Hepatocyte (in vitro differentiated cells): Measurements from ENCODE around the gene TCF7L2.

Source experiments
- EZH2 ChIP-seq: fragments of 200-600 bp; sonication (generic); IDR thresholded peaks from 2 replicates; pipeline ENCODE4 v1.6.1; 2016; ENCODE audit warnings: antibody characterized with exemption, mild to moderate bottlenecking, borderline replicate concordance
- EZH2phosphoT487 ChIP-seq: fragments of 200-600 bp; sonication (generic); IDR thresholded peaks from one replicate; pipeline ENCODE4 v1.6.1; 2018; ENCODE audit warnings: antibody characterized with exemption, mild to moderate bottlenecking, low read depth, moderate library complexity; ENCODE audit not compliant: unreplicated experiment, severe bottlenecking
- TF ChIP-seq, protein P1 (sequence below): fragments of 200-600 bp; sonication (generic); IDR thresholded peaks from 2 replicates; pipeline ENCODE4 v1.5.1; 2016; ENCODE audit warnings: antibody characterized with exemption, mild to moderate bottlenecking; ENCODE audit not compliant: poor library complexity

DNA sequence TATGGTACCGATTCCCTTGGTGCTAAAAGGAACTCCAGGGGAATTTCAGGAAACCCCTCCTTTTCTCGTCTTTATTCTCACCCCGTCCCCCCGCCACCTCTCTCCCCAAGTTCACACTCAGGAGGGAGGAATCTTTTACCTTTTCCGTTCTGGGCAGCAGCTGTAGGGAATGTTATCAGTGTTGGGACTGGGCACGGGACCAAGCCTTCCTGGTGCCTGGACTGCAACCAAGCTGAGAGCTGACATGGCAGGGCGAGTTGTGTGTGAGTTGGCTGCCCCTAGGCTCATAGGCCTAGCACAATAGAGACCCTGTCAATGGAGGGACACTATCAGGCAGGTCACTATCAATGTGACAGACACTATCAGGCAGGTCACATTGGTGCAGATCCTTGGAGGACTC lies 121.4 kb downstream of the TCF7L2 start:
- TF ChIP-seq EZH2, result no peak
- TF ChIP-seq, protein P1, sequence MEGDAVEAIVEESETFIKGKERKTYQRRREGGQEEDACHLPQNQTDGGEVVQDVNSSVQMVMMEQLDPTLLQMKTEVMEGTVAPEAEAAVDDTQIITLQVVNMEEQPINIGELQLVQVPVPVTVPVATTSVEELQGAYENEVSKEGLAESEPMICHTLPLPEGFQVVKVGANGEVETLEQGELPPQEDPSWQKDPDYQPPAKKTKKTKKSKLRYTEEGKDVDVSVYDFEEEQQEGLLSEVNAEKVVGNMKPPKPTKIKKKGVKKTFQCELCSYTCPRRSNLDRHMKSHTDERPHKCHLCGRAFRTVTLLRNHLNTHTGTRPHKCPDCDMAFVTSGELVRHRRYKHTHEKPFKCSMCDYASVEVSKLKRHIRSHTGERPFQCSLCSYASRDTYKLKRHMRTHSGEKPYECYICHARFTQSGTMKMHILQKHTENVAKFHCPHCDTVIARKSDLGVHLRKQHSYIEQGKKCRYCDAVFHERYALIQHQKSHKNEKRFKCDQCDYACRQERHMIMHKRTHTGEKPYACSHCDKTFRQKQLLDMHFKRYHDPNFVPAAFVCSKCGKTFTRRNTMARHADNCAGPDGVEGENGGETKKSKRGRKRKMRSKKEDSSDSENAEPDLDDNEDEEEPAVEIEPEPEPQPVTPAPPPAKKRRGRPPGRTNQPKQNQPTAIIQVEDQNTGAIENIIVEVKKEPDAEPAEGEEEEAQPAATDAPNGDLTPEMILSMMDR, result no peak
- TF ChIP-seq EZH2phosphoT487, result no peak
